PFSK-1 (cell line): Measurements from ENCODE around the gene NOTCH2.
"Not testable (repeated sequence)": the region's sequence is repeated elsewhere in the genome, so short reads cannot be mapped to it uniquely, and the experiment has no call there.

Experiments
- POLR2AphosphoS5 ChIP-seq: IDR thresholded peaks from 2 replicates; pipeline ENCODE4 v1.6.1; 2012; ENCODE audit warnings: low read depth, mild to moderate bottlenecking, control low read depth, low read length, moderate library complexity
- SIN3A ChIP-seq: IDR thresholded peaks from 2 replicates; pipeline ENCODE4 v1.6.1; 2012; ENCODE audit warnings: mild to moderate bottlenecking, low read length, moderate library complexity, borderline replicate concordance; ENCODE audit not compliant: insufficient read depth
- TAF1 ChIP-seq: IDR thresholded peaks from 2 replicates; pipeline ENCODE4 v1.6.1; 2012; ENCODE audit warnings: low read length, control low read depth, borderline replicate concordance; ENCODE audit not compliant: insufficient read depth
- TF ChIP-seq, protein P1 (sequence below), 2 experiments: IDR thresholded peaks; 2 replicates each; pipeline versions ENCODE4 v1.6.1 to v1.8.0; 2011 to 2012; ENCODE audit warnings: low read depth in 2 of 2, low read length in 2 of 2, control low read depth in 1 of 2, inconsistent platforms in 1 of 2, mild to moderate bottlenecking in 1 of 2, moderate library complexity in 1 of 2; ENCODE audit not compliant: insufficient read depth in 1 of 2

GRCh38 chr1:120069067-120069919, at the start of gene NOTCH2:
- TF ChIP-seq POLR2AphosphoS5, TAF1, SIN3A: not testable (repeated sequence)
- TF ChIP-seq, protein P1, sequence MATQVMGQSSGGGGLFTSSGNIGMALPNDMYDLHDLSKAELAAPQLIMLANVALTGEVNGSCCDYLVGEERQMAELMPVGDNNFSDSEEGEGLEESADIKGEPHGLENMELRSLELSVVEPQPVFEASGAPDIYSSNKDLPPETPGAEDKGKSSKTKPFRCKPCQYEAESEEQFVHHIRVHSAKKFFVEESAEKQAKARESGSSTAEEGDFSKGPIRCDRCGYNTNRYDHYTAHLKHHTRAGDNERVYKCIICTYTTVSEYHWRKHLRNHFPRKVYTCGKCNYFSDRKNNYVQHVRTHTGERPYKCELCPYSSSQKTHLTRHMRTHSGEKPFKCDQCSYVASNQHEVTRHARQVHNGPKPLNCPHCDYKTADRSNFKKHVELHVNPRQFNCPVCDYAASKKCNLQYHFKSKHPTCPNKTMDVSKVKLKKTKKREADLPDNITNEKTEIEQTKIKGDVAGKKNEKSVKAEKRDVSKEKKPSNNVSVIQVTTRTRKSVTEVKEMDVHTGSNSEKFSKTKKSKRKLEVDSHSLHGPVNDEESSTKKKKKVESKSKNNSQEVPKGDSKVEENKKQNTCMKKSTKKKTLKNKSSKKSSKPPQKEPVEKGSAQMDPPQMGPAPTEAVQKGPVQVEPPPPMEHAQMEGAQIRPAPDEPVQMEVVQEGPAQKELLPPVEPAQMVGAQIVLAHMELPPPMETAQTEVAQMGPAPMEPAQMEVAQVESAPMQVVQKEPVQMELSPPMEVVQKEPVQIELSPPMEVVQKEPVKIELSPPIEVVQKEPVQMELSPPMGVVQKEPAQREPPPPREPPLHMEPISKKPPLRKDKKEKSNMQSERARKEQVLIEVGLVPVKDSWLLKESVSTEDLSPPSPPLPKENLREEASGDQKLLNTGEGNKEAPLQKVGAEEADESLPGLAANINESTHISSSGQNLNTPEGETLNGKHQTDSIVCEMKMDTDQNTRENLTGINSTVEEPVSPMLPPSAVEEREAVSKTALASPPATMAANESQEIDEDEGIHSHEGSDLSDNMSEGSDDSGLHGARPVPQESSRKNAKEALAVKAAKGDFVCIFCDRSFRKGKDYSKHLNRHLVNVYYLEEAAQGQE (IDR thresholded peaks at IDR 0.05; ENCODE audit: insufficient read depth in 1 of 2, low read depth in 2 of 2, low read length in 2 of 2): not testable (repeated sequence)
